Peyer's patch (tissue), 4 donors: ENCODE results near the gene KCMF1.

Experiments
- CTCF ChIP-seq, 6 experiments: fragments of 450-650 bp in 4 of 6; fragments of 200-600 bp in 2 of 6; sonication (generic) in 1 of 6; IDR thresholded peaks; one replicate each; pipeline ENCODE4 v1.5.1; 2017 to 2019; ENCODE audit warnings: antibody characterized with exemption in 6 of 6, mild to moderate bottlenecking in 3 of 6, moderate library complexity in 1 of 6
- POLR2A ChIP-seq, 2 donors: fragments of 450-650 bp; IDR thresholded peaks; one replicate each; pipeline ENCODE4 v1.5.1; 2017; ENCODE audit warnings: antibody characterized with exemption in 2 of 2, mild to moderate bottlenecking in 2 of 2, moderate library complexity in 2 of 2

GRCh38 chr2:84964406-84965191 is 6.4 kb upstream of the KCMF1 start:
- TF ChIP-seq CTCF (IDR thresholded peaks at IDR 0.05), result no peak
- TF ChIP-seq POLR2A (IDR thresholded peaks at IDR 0.05), result no peak
